ENCODE results near the gene ISM2. TPM values are rescaled to one million over a fixed set of nuclear protein-coding genes. Genes with fewer than 3 reads are reported as not detected.

Gene ISM2
- polyA plus RNA-seq, 2 of the 4 experiments (the other 2 are of a cell fraction): 0.10 to 0.21 TPM

DNA sequence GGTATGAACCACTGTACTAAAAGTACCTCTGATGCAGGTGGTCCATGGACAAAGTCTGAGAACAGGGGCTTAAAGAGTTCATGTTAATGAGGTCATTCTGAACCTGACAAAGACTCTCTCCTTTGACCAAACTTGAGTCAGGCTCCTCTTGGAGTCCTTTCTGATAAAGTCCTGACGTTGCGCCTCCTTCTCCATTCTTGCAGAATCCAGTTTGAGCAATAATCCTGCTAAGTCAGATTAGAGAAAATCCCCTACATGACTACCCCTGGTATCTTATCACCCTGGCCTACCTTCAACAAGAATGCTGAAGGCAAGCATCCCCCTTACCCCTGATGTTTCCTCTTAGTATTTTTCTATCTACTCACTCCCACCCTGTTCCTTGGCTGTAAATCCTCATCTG, 46.0 kb upstream of the ISM2 start:
- WGBS (ENCODE audit: missing lambda C conversion rate): 96% methylated on average over 2 of the region's 2 CpGs
- no peaks in the 10 kb centered on the region for H3K9me3 ChIP-seq
- ATAC-seq: no peak
- H3K4me1 ChIP-seq: no peaks in the 10 kb centered on the region
- H3K4me2 ChIP-seq: no peak overlapping the region
- POLR2A ChIA-PET: no interaction called here
- CTCF ChIA-PET: interaction anchor here (1.0 to 2.3 kb wide), 2 partner anchors 244 to 391 kb away, joined by 4 to 6 read pairs; no protein-coding TSS in a partner anchor
- TF ChIP-seq HOXB13 (CRISPR knock-in tag; IDR thresholded peaks at IDR 0.05; ENCODE audit: low read depth): no peak
- no peak for TF ChIP-seq NFE2L2 (conservative IDR thresholded peaks at IDR 0.05; ENCODE audit: low read length)
- TF ChIP-seq NR3C1 (IDR thresholded peaks at IDR 0.05): no peak
- no peak for TF ChIP-seq KDM1A (IDR thresholded peaks at IDR 0.05; ENCODE audit: low read depth)
- TF ChIP-seq, protein P1, sequence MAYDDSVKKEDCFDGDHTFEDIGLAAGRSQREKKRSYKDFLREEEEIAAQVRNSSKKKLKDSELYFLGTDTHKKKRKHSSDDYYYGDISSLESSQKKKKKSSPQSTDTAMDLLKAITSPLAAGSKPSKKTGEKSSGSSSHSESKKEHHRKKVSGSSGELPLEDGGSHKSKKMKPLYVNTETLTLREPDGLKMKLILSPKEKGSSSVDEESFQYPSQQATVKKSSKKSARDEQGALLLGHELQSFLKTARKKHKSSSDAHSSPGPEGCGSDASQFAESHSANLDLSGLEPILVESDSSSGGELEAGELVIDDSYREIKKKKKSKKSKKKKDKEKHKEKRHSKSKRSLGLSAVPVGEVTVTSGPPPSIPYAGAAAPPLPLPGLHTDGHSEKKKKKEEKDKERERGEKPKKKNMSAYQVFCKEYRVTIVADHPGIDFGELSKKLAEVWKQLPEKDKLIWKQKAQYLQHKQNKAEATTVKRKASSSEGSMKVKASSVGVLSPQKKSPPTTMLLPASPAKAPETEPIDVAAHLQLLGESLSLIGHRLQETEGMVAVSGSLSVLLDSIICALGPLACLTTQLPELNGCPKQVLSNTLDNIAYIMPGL (CRISPR knock-in tag; IDR thresholded peaks at IDR 0.05; ENCODE audit: borderline replicate concordance): no peak
- no peak for TF ChIP-seq POLR2AphosphoS2 (conservative IDR thresholded peaks at IDR 0.05; ENCODE audit: low read length)
- TF ChIP-seq, protein P2, sequence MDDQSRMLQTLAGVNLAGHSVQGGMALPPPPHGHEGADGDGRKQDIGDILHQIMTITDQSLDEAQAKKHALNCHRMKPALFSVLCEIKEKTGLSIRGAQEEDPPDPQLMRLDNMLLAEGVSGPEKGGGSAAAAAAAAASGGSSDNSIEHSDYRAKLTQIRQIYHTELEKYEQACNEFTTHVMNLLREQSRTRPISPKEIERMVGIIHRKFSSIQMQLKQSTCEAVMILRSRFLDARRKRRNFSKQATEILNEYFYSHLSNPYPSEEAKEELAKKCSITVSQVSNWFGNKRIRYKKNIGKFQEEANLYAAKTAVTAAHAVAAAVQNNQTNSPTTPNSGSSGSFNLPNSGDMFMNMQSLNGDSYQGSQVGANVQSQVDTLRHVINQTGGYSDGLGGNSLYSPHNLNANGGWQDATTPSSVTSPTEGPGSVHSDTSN (IDR thresholded peaks at IDR 0.05): no peak
- no peak for TF ChIP-seq CBX8 (IDR thresholded peaks at IDR 0.05)
- TF ChIP-seq RCOR1 (IDR thresholded peaks at IDR 0.05; ENCODE audit: low read depth, low read length): no peak
- no peak for TF ChIP-seq CTCF (IDR thresholded peaks at IDR 0.05)
- no peak for TF ChIP-seq ZSCAN20 (CRISPR knock-in tag; IDR thresholded peaks at IDR 0.05)
- TF ChIP-seq, protein P3, sequence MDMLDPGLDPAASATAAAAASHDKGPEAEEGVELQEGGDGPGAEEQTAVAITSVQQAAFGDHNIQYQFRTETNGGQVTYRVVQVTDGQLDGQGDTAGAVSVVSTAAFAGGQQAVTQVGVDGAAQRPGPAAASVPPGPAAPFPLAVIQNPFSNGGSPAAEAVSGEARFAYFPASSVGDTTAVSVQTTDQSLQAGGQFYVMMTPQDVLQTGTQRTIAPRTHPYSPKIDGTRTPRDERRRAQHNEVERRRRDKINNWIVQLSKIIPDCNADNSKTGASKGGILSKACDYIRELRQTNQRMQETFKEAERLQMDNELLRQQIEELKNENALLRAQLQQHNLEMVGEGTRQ (IDR thresholded peaks at IDR 0.05): no peak
- DNase-seq (ENCODE audit: low read depth in 1 of 2, low spot score in 1 of 2): no peak
- H3K4me3 ChIP-seq: no peak overlapping the region
- no peak for FAIRE-seq
- H3K27ac ChIP-seq: no peak overlapping the region

DNA sequence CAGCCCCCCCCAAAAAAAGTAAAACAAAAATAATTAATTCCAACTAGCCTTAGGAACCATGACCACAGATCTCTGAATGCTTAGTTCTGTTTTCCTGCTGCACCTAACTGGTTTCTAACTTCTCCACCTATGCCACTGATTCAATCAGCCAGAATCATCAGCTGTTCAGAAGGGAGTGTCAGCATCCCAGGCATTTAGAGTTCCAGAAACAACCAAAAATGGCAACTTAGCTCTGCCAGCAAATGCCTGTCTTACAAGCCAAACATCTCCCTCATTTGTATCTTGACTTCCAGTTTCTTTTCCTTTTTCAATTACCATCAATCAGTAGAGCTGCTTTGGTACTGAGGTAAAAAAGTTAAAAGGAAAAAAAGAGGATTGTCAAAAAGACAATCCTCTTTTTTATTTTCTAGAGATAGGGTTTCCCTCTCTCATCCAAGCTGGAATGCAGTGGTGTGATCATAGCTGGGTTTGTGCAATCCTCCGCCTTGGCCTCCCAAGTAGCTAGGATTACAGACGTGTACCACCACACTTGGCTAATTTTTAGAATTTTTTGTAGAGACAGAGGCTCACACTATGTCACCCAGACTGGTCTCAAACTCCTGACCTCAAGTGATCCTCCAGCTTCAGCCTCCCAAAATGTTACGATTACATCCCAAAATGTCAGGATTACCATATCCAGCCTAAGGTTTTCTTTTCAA, 45.2 kb upstream of the ISM2 start:
- POLR2A ChIA-PET: no interaction called here
- DNase-seq (ENCODE audit: low read depth in 1 of 2, low spot score in 1 of 2) (no peak), FAIRE-seq (no peak), ATAC-seq (no peak)
- no peaks in the 10 kb centered on the region for H3K4me1 ChIP-seq
- TF ChIP-seq KDM5A (IDR thresholded peaks at IDR 0.05): no peak
- no peak for TF ChIP-seq SMC3 (IDR thresholded peaks at IDR 0.05)
- TF ChIP-seq JUN (IDR thresholded peaks at IDR 0.05): no peak
- TF ChIP-seq BHLHE40 (IDR thresholded peaks at IDR 0.05; ENCODE audit: low read depth, low read length): no peak
- no peak for TF ChIP-seq POLR2AphosphoS2 (conservative IDR thresholded peaks at IDR 0.05; ENCODE audit: low read length)
- TF ChIP-seq, protein P2 (IDR thresholded peaks at IDR 0.05): no peak
- TF ChIP-seq GATA3 (IDR thresholded peaks at IDR 0.05; ENCODE audit: borderline replicate concordance): no peak
- no peak for TF ChIP-seq JUNB (IDR thresholded peaks at IDR 0.05)
- no peak for TF ChIP-seq SREBF2 (IDR thresholded peaks at IDR 0.05)
- TF ChIP-seq ESRRA (IDR thresholded peaks at IDR 0.05; ENCODE audit: borderline replicate concordance, low read length): no peak
- no peak for TF ChIP-seq HOXB5 (CRISPR knock-in tag; IDR thresholded peaks at IDR 0.05)
- TF ChIP-seq ZNF302 (CRISPR knock-in tag; IDR thresholded peaks at IDR 0.05): no peak
- no peak for TF ChIP-seq EP300 (IDR thresholded peaks at IDR 0.05)
- TF ChIP-seq ZSCAN20 (CRISPR knock-in tag; IDR thresholded peaks at IDR 0.05): no peak
- H3K27ac ChIP-seq: no peak overlapping the region
- no peak overlapping the region for H3K4me2 ChIP-seq
- no peak overlapping the region for H3K4me3 ChIP-seq
- no peaks in the 10 kb centered on the region for H3K9me3 ChIP-seq
- WGBS (ENCODE audit: missing lambda C conversion rate): 88% methylated on average over 3 of the region's 3 CpGs
- CTCF ChIA-PET: interaction anchor here (1.0 to 2.2 kb wide), 2 partner anchors 8 to 390 kb away, joined by 4 to 12 read pairs; no protein-coding TSS in a partner anchor
